HCT116 (cell line): ENCODE measurements around the gene IGF2. TPM values are rescaled to one million over a fixed set of nuclear protein-coding genes. Genes with fewer than 3 reads are reported as not detected.

Experiments
- ATAC-seq: fragments of 200-7000 bp; cut with Tn5 transposase; 2 replicates; pipeline ENCODE4 v1.9.1; 2020; ENCODE audit warnings: mild to moderate bottlenecking, moderate library complexity
- BruUV-seq: library from RNA; stranded (reverse); fragments of 400-500 nt; replicated peaks from 2 replicates; lab custom pipeline; 2021; lab: Mats Ljungman, UMichigan
- CTCF ChIA-PET: fragments of 300-600 bp; sonication (Branson Sonifier 250); formaldehyde crosslinking; loops from one replicate; lab custom pipeline; 2021; ENCODE audit warnings: antibody characterized with exemption; lab: Charles Lee
- POLR2A ChIA-PET: fragments of 300-600, 350-600 bp; sonication (Branson Sonifier 250); formaldehyde crosslinking; loops from one replicate; lab custom pipeline; 2021; ENCODE audit warnings: antibody characterized with exemption; lab: Charles Lee
- RAD21 ChIA-PET, 2 experiments: fragments of 300-600 bp; sonication (Branson Sonifier 250); formaldehyde crosslinking; loops; one replicate each; lab custom pipeline; 2023; ENCODE audit warnings: low total read pairs in 2 of 2; ENCODE audit not compliant: uncharacterized antibody in 2 of 2, unreplicated experiment in 2 of 2, low non-redundant PET in 1 of 2; lab: Charles Lee
- DNase-seq: peaks from one replicate; pipeline ENCODE4 v3.0.0-alpha.2; 2010; ENCODE audit warnings: low read depth, low spot score
- H2AFZ ChIP-seq: fragments of 200-600 bp; shearing (Covaris generic), sonication (generic); 2 replicates; pipeline ENCODE4 v1.6.1; 2017; ENCODE audit warnings: low read depth, mixed run types, mixed read lengths, antibody characterized with exemption, low read length; ENCODE audit not compliant: poor library complexity, severe bottlenecking
- H3K27ac ChIP-seq: 2 replicates; pipeline ENCODE4 v1.5.1; 2012; ENCODE audit warnings: low read depth, low read length
- H3K27me3 ChIP-seq: fragments of 200-600 bp; sonication (generic); 2 replicates; pipeline ENCODE4 v1.6.1; 2016; ENCODE audit warnings: mixed run types, low read length, mixed read lengths; ENCODE audit not compliant: insufficient read depth
- H3K36me3 ChIP-seq, 2 experiments: fragments of 200-500 bp in 1 of 2; fragments of 200-600 bp in 1 of 2; sonication (Bioruptor generic) in 1 of 2; sonication (generic) in 1 of 2; 2 replicates each; pipeline versions ENCODE4 v1.5.1 to v1.6.1; 2014 to 2016; ENCODE audit warnings: low read length in 2 of 2, inconsistent platforms in 1 of 2, mixed read lengths in 1 of 2, mixed run types in 1 of 2; ENCODE audit not compliant: insufficient read depth in 2 of 2, control insufficient read depth in 1 of 2
- H3K4me1 ChIP-seq, 2 experiments: fragments of 200-600 bp in 1 of 2; sonication (generic) in 1 of 2; 2 replicates each; pipeline versions ENCODE4 v1.5.1 to v1.6.1; 2012 to 2017; ENCODE audit warnings: low read length in 2 of 2, inconsistent platforms in 1 of 2, mild to moderate bottlenecking in 1 of 2, mixed read lengths in 1 of 2, mixed run types in 1 of 2, moderate library complexity in 1 of 2; ENCODE audit not compliant: insufficient read depth in 2 of 2, control insufficient read depth in 1 of 2
- H3K4me2 ChIP-seq: fragments of 200-600 bp; sonication (generic); 2 replicates; pipeline ENCODE4 v1.6.1; 2017; ENCODE audit warnings: mixed run types, low read length, mixed read lengths
- H3K4me3 ChIP-seq, 2 experiments: fragments of 200-600 bp in 1 of 2; sonication (generic) in 1 of 2; replicated peaks in 1 of 2; 2 replicates each; pipeline ENCODE4 v1.5.1; 2011 to 2016; ENCODE audit warnings: low read length in 2 of 2, control low read depth in 1 of 2, low read depth in 1 of 2, mild to moderate bottlenecking in 1 of 2, mixed read lengths in 1 of 2, mixed run types in 1 of 2
- H3K79me2 ChIP-seq: fragments of 200-600 bp; sonication (generic); 2 replicates; pipeline ENCODE4 v1.6.1; 2017; ENCODE audit warnings: mild to moderate bottlenecking, mixed run types, low read length, moderate library complexity, mixed read lengths; ENCODE audit not compliant: insufficient read depth
- H3K9ac ChIP-seq: fragments of 200-600 bp; sonication (generic); 2 replicates; pipeline ENCODE4 v1.6.1; 2016; ENCODE audit warnings: low read length, mixed read lengths
- H3K9me2 ChIP-seq: fragments of 200-600 bp; sonication (generic), shearing (Covaris generic); 2 replicates; pipeline ENCODE4 v1.6.1; 2017; ENCODE audit warnings: mixed run types, mild to moderate bottlenecking, moderate library complexity; ENCODE audit not compliant: insufficient read depth
- H3K9me3 ChIP-seq, 2 experiments: fragments of 200-500 bp in 1 of 2; fragments of 200-600 bp in 1 of 2; sonication (Bioruptor generic) in 1 of 2; sonication (generic) in 1 of 2; 2 replicates each; pipeline ENCODE4 v1.6.1; 2014 to 2017; ENCODE audit warnings: low read length in 2 of 2, mixed read lengths in 2 of 2, inconsistent platforms in 1 of 2, low read depth in 1 of 2, mild to moderate bottlenecking in 1 of 2, mixed run types in 1 of 2, moderate library complexity in 1 of 2; ENCODE audit not compliant: control insufficient read depth in 1 of 2, insufficient read depth in 1 of 2
- H4K20me1 ChIP-seq: fragments of 200-600 bp; sonication (generic), shearing (Covaris generic); 2 replicates; pipeline ENCODE4 v1.6.1; 2017; ENCODE audit warnings: mixed run types, mild to moderate bottlenecking, moderate library complexity; ENCODE audit not compliant: insufficient read depth
- ATF3 ChIP-seq: IDR thresholded peaks from 2 replicates; pipeline ENCODE4 v1.6.1; 2012
- CEBPB ChIP-seq: IDR thresholded peaks from 2 replicates; pipeline ENCODE4 v1.6.1; 2012; ENCODE audit warnings: low read depth
- CTCF ChIP-seq, 3 experiments: fragments of 200-600 bp in 1 of 3; sonication (generic) in 1 of 3; IDR thresholded peaks in 2 of 3; conservative IDR thresholded peaks in 1 of 3; 2 replicates each; pipeline ENCODE4 v1.5.1; 2012 to 2017; ENCODE audit warnings: low read depth in 2 of 3, low read length in 2 of 3, antibody characterized with exemption in 1 of 3, borderline replicate concordance in 1 of 3, control low read depth in 1 of 3, mild to moderate bottlenecking in 1 of 3, mixed read lengths in 1 of 3, mixed run types in 1 of 3, moderate library complexity in 1 of 3; ENCODE audit not compliant: insufficient read depth in 1 of 3
- EGR1 ChIP-seq: IDR thresholded peaks from 2 replicates; pipeline ENCODE4 v1.6.1; 2012; ENCODE audit warnings: low read depth
- ELF1 ChIP-seq: IDR thresholded peaks from 2 replicates; pipeline ENCODE4 v1.6.1; 2012; ENCODE audit warnings: low read depth, borderline replicate concordance
- EZH2 ChIP-seq: fragments of 200-600 bp; sonication (generic); IDR thresholded peaks from 2 replicates; pipeline ENCODE4 v1.6.1; 2017; ENCODE audit warnings: antibody characterized with exemption, mixed run types
- EZH2phosphoT487 ChIP-seq: fragments of 200-600 bp; IDR thresholded peaks from 2 replicates; pipeline ENCODE4 v1.6.1; 2018; ENCODE audit warnings: antibody characterized with exemption, borderline replicate concordance
- JUND ChIP-seq: IDR thresholded peaks from 2 replicates; pipeline ENCODE4 v1.6.1; 2012
- MAX ChIP-seq: IDR thresholded peaks from 2 replicates; pipeline ENCODE4 v1.6.1; 2012
- POLR2A ChIP-seq: IDR thresholded peaks from 2 replicates; pipeline ENCODE4 v1.7.0; 2011; ENCODE audit warnings: borderline replicate concordance; ENCODE audit not compliant: insufficient read depth, insufficient read length; ENCODE audit errors: extremely low read depth
- POLR2AphosphoS5 ChIP-seq: IDR thresholded peaks from 2 replicates; pipeline ENCODE4 v1.6.1; 2011; ENCODE audit warnings: mild to moderate bottlenecking, low read depth, low read length, moderate library complexity
- REST ChIP-seq: IDR thresholded peaks from 2 replicates; pipeline ENCODE4 v1.6.1; 2012; ENCODE audit warnings: low read depth
- SP1 ChIP-seq: IDR thresholded peaks from 2 replicates; pipeline ENCODE4 v1.6.1; 2012; ENCODE audit warnings: low read depth
- SRF ChIP-seq: IDR thresholded peaks from 2 replicates; pipeline ENCODE4 v1.6.1; 2012; ENCODE audit warnings: low read depth
- TCF7L2 ChIP-seq: IDR thresholded peaks from 2 replicates; pipeline ENCODE4 v1.7.0; 2011; ENCODE audit warnings: borderline replicate concordance, inconsistent platforms; ENCODE audit not compliant: insufficient read depth, insufficient read length; ENCODE audit errors: extremely low read depth
- YY1 ChIP-seq: IDR thresholded peaks from 2 replicates; pipeline ENCODE4 v1.6.1; 2011; ENCODE audit warnings: low read length, low read depth, moderate library complexity, mild to moderate bottlenecking; ENCODE audit not compliant: insufficient replicate concordance; ENCODE audit errors: extremely low read depth
- ZBTB33 ChIP-seq: IDR thresholded peaks from 2 replicates; pipeline ENCODE4 v1.6.1; 2011; ENCODE audit warnings: mild to moderate bottlenecking, low read length, moderate library complexity; ENCODE audit not compliant: insufficient replicate concordance; ENCODE audit errors: extremely low read depth
- ZFX ChIP-seq: fragments of 450-650 bp; IDR thresholded peaks from 2 replicates; pipeline ENCODE4 v1.6.1; 2017
- ZNF274 ChIP-seq: fragments of 200-500 bp; sonication (Bioruptor generic); IDR thresholded peaks from 2 replicates; pipeline ENCODE4 v1.6.1; 2014; ENCODE audit warnings: mild to moderate bottlenecking, low read depth, low read length, inconsistent platforms
- intact Hi-C: fragments of 100-400 bp; cut with micrococcal nuclease; formaldehyde crosslinking; loops from 2 replicates; pipeline ENCODE4 v1.10.0; 2022
- total RNA-seq: library from RNA; stranded (reverse); gene quantifications from one replicate; pipeline ENCODE4 v1.2.1, GENCODE V29; 2021; ENCODE audit not compliant: unreplicated experiment

IGF2 gene
- total RNA-seq, 1 experiment from 2014 or later, result 17.9 TPM

GRCh38 chr11:2129308-2129698, 9.9 kb downstream of the IGF2 start:
- H3K4me3 ChIP-seq, result no peak overlapping the region
- no peak for DNase-seq
- ATAC-seq, result no peak
- H3K79me2 ChIP-seq, result no peaks in the 10 kb centered on the region
- no peaks in the 10 kb centered on the region for H3K27me3 ChIP-seq
- RAD21 ChIA-PET, result no interaction called here
- intact Hi-C loops, result no loop called here
- POLR2A ChIA-PET, result no interaction called here
- H2AFZ ChIP-seq, result no peak overlapping the region
- no peaks in the 10 kb centered on the region for H3K9me2 ChIP-seq
- CTCF ChIA-PET, result no interaction called here
- no peaks in the 10 kb centered on the region for H3K4me1 ChIP-seq
- H3K36me3 ChIP-seq, result no peaks in the 10 kb centered on the region
- H3K27ac ChIP-seq, result no peak overlapping the region
- H3K4me2 ChIP-seq, result no peak overlapping the region
- BruUV-seq, result no TSS peak
- no peaks in the 10 kb centered on the region for H3K9me3 ChIP-seq
- no peaks in the 10 kb centered on the region for H4K20me1 ChIP-seq
- H3K9ac ChIP-seq, result no peak overlapping the region
- no peak for TF ChIP-seq ZBTB33
- TF ChIP-seq REST, result no peak
- no peak for TF ChIP-seq EGR1
- TF ChIP-seq YY1, result no peak
- TF ChIP-seq POLR2AphosphoS5, result no peak
- TF ChIP-seq MAX, result no peak
- no peak for TF ChIP-seq POLR2A
- no peak for TF ChIP-seq ELF1
- TF ChIP-seq EZH2, result no peak
- TF ChIP-seq SRF, result no peak
- TF ChIP-seq CTCF (IDR thresholded peaks at IDR 0.05 in 2 of 3, conservative IDR thresholded peaks at IDR 0.05 in 1 of 3; ENCODE audit: borderline replicate concordance in 1 of 3, insufficient read depth in 1 of 3, low read depth in 2 of 3, low read length in 2 of 3), result no peak
- TF ChIP-seq EZH2phosphoT487, result no peak
- no peak for TF ChIP-seq ZFX
- no peak for TF ChIP-seq TCF7L2
- no peak for TF ChIP-seq ZNF274
- TF ChIP-seq JUND, result no peak
- no peak for TF ChIP-seq CEBPB
- TF ChIP-seq ATF3, result no peak
- TF ChIP-seq SP1, result no peak
